Measurements from ENCODE around the gene ROR2.

ROR2 gene

DNA sequence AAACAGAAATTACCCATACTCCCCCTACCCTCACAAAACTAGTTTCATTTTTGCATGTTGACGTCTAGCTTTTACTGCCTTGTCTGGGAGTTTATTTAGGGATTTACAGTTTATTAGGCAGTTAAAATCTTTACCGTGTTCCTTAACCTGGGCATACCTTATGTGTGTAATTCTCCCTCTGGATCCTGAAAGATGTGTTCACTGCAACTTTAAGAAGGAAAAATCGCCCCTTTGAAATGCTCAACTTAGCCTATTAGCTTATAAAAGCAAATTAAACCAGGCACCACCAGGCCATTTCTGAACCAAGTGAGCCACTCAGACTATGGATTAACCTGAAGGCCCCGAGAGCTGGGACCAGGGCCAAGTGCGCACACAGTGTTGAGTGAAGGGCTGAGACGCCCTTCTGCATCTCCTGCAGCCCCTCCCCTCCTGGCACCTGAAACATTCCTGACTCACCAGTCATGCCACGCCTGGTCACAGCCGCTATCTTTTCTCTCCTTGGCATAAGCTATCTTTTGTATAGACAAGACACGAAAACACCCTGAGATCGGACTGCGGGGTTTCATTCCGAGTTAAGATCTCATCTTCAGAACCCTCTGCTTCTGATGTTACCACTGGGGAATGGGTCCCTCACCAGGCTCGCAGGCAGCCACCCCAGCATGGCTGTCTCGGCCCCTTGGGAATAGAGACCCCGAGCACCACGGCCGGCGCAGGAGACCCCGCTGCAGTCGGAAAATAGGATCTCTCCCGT is 111.9 kb downstream of the ROR2 start:
- no peak for DNase-seq

DNA sequence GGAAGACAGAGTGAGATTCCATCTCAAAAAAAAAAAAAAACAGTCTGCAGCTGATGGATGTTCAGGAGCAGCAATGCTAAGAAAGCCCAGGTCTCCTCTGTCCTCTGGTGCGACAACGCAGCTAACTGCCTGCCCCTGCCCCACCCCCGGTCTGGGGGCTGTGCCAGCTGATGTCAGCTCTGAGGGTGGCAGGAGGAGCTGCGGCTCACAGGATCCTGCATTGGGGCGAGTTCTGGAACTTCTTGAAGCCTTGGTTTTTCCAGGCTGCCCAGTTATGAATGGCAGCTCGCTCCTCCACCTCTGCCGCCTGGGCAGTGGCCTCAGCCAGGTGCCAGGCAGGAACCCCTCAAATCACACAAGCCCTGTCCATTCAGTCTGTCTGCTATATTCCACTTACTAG is 113.5 kb downstream of the ROR2 start:
- DNase-seq = no peak

DNA sequence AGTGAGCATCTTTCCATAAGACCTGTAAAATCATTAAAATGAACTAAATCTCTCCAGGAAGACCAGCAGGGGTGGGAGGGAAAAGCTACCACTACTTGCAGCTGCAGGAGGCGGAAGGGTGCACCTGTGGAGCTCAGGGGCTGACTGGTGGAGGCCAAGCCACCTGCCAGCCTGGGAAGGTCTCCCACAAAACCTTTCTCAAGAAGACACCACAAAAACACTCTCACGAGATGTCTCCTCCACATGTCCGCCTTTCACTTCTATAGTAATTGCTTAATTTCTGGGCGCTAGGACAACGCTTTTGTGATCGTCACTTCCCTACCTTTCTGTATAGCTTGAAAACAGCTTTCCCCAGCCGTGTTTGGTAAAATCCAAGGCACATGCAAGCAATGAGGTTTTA is 114.4 kb downstream of the ROR2 start:
- DNase-seq = no peak

DNA sequence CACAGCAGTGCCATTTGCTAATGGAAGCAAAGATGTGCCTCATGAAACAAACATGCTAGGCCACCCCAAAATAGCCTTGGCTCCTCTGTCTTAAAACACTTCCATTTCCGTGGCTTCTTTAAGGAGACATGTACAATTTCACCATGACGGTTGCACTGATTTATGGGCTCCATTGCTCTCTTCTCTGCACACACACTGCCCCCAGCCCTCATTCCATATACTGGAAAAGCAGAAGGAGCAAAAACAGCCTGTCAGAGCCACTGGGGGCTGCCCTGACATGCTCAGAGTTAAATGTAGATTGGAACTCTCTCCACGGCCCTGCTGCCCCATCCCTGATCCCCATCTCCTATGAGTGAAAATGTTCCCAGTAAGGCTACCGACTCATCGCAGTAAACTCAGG is 114.8 kb downstream of the ROR2 start:
- no peak for DNase-seq

DNA sequence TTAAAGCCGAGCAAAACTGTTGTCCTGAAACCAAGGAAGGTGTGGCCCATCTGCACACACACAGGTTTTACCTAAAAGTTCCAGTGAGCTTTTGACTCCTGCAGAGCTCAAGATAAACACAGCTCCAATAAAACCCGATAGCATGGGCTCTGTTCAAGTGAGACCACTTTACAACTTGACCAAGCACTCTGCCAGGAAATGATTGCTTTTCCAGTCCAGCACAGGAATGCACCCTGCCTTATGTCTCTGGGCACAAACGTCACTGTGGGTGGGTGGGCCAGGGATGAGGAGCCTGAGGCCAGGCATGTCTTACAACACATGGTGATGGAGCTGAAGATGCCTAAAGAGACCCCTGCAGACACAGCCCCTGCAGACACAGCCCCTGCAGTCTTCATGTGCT is 115.3 kb downstream of the ROR2 start:
- no peak for DNase-seq

DNA sequence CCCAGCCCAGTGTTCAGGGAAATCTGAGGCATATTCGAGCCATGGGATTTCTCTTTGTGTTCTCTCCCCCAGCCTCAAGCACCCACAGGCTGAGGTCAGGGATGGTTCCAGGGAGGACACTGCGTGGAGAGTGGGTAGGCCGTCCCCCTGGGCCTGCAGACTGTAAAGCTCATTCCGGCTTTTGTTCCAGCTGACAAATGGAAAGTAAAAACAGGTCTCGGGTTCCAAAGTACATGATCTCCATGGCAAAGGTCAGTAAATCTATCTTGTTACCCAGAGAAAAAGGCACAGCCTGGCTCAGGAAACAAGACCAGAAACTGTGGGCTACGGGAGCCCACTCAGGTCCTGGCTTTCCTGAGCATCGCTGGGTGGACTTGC is 116.2 kb downstream of the ROR2 start:
- no peak for DNase-seq

DNA sequence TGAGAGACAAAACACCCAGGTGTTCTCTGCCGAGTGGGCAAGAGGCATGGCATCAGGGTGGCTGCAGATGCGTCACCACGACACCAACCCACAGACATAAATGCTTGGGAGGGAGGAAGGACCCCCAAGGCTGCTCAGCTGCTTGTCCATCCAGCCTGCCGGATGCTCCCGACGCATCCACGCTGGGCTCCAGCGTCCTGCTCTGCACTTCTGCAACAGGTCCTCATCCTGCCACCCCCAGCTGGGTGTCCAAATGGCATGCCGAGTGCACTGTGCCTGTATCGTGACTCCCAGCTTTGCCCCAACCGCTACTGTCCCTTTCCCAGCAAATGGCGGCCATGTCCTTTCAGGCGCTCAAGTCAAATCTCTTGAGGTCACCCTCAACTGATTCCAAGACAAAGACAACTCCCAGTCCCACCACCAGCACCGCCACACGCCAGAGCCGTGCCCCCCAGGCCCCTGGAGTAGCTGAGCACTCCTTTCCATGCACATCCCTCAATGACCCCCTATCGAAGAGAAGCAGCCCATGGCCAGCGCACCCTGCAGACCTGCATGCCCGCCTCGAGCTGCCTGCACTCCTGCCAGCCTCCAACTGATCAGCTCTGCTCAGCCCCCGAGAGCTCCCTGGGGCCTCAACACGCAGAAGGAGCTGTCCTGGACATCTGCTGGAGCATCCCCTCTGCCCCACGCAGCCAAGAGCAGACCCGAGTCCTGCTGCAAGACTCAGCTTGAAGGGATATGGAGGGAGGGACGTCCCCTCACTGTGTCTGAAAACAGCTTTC is 116.7 kb downstream of the ROR2 start:
- DNase-seq = no peak

DNA sequence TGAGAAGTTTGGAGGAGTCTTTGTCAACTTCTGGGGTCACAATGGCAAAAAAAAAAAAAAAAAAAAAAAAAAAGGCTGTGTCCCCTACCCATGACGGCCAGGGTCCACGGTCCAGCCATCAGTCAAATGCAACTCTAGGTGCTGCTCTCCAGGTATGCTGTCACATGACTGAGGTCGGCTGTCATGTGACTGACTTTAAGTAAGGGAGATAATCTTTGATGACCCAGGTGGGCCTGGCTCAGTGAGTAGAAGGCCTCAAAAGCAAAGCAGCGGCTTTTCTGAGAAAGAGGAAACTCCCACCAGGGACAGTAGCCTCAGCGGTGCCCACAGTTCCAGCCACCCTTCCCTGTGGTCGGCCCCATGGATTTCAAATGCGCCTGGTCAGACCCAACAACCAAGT is 117.7 kb downstream of the ROR2 start:
- no peak for DNase-seq

DNA sequence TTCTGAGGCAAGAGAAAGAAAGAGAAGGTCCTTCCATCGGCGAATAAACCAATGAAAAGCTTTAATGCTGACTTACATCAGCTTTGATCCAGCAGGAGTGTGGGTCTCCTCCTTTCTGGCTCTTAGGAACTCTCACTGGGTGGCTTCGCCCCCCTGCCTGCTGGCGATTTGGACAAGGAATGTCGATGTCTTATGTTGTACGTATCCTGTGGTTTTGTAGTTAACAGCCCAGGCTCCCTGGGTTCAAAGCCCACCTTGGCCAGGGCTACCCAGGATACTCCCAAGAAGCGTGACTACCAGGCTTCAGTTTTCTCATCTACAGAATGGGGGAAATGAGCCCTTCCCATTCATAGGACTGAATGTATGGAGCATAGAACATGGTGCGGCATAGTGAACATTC is 124.2 kb downstream of the ROR2 start:
- no peak for DNase-seq

DNA sequence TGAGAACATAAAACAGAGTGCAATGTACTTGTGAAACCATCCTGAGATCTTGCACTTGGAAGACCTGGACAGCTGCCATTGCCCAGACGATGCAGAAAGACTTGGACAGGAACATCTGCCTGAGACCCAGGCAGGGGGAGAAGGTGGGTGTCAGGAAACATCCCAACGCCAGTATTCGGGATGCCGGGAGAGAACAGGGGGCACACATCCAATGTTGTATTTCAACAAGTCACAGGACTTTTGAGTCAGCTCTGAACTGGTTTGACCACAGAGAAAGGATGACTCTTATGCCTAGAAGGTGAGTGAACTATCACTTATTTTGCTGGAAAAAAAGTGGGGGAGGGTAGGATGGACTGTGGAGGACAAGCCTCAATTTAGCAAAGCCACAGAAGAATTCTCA is 124.6 kb downstream of the ROR2 start:
- DNase-seq = no peak

DNA sequence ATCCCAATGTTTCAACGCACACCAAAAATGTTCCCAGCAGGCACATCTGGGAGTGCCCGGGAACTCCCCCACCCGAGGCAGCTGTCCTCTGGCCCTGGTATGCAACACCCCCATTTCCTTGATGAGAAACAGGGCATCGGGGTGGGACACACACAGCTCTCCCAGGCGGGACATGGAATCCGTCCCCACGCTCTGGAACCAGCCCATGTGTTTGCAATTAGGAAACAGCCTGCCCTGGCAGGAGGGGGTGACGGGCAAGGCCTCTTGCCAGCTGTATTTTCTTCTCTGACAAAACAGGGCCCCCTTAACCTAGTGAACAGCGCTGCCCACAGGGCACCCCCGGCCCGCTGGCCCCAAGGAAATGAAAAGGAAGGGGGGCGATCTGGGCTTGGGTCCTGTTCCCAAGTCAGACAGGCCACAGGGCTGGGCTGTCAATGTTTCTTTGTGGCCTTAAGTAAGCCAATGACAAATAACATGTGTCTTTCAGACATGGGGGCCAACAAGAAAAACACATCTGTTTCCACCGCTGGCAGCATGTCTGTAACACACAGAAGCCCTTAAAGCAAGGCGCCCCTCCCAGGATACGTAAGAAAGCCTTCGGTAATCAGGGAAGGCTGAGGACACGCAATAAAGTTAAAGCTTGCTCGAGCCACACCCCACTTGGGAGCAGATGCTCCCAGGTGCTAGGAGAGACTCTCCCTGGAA is 125.3 kb downstream of the ROR2 start:
- DNase-seq = no peak

DNA sequence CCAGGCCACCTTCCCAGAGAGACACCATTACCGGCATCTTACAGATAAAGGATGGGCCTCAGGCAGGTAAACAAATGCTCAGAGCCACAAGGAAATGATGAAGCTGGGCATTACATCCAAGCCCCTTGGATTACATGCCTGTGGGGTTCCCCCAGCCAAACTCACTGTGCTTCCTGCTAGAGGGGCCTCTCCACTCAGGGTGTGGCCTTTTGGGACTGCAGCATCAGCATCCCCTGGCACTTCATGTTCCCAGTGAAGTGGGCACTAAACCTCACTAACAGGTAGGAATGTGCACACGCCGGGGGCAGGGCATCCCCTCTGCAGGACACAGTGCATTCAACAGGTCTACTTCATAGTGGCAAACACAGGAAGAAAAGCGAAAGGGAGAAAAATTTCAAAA is 125.9 kb downstream of the ROR2 start:
- no peak for DNase-seq

DNA sequence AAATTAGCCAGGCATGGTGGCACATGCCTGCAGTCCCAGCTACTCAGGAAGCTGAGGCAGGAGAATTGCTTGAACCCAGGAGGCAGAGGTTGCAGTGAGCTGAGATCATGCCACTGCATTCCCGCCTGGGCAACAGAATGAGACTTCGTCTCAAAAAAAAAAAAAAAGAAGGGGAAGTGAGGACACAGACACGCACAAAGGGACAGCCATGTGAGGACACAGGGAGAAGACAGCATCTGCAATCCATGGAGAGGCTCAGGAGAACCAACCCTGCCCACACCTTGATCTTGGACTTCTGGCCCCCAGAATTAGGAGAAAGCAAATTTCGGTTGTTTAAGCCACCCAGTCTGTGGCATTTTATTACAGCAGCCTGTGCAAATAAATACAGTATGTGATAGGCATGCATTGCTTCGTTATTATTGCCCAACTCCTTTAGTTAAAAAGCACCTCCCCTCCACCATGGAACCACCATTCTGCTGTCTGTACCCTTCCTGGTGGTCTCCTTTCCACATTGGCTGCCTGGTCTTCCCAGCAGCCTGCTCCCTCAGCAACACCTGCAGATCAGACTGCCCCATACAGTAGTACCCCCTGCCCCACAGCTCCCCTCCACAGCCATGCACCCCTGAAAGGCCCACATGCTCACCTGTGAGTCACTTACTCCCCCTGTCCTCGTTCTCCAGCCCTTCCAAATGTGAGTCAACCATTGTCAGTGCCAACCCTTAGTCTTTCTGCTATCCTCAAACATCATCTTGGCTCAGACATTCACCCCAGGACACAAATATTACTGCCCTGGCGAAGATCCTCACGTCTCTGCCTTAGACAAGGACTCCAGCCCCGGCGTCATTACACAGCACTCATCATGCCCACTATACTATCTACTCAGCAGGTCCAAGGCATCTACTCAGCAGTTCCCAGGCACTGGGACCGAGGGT is 128.8 kb downstream of the ROR2 start:
- no peak for DNase-seq

DNA sequence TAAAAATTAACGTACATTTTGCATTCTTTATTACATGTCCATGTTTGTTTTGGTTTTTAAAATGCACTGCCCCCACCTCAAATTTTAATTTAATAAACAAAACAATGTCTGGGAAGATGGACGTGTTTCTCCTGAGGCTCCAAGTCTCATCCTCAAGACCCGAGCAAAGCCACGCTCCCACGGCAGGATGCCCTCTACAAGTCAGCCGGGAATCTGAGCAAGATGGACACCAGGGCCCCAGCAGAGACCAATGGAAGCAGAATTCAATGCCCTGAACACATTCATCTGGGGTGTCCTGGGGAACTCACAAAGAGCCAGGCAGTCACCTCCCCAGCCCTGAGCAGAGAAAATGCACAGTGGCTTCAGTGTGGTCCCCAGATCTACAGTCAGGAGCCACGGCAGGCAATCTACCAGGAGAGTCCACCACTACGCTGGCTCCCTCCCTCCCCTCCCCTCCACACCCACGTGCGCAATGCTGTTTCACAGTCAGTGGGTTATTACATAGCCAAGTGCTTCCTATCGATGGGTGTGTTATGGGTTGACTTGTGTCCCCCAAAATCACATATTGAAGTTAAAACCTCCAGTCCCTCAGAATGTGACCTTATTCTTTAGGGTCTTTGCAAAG is 129.8 kb downstream of the ROR2 start:
- DNase-seq = no peak

DNA sequence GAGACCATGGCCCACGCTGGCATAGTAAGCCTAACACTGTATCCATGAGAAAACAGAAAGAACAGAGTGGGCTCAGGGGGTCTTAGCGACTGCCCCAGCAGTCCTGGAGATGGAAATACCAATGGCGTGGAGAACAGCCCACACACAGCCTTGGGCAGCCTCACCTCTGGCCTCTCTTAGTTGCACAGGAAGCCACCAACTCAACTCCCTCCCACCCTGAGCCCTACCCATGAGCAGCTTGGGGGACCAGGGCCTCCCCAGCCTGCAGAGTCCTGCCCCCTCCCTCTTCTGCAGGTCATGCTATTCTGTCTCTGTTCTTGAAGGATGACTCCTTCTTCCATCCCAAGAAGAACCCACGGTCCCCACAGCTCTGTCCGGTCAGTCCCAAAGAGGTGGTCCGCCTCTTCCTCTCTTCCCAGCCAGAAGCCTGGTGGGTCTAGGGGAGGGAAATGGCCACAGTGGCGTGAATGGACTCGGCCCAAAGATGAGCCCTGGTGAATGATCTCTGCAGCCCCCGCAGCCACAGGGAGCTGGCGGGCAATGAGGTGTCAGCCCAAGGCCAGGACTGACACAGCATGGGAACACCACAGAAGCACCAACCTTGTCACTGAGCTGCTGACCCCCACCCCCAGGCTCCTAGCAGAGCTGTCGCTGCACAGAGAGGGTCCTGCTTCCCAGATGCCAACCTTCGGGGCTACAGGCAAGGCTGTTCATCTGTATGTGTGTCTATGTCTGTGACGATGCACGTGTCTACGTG is 131.2 kb downstream of the ROR2 start:
- no peak for DNase-seq

DNA sequence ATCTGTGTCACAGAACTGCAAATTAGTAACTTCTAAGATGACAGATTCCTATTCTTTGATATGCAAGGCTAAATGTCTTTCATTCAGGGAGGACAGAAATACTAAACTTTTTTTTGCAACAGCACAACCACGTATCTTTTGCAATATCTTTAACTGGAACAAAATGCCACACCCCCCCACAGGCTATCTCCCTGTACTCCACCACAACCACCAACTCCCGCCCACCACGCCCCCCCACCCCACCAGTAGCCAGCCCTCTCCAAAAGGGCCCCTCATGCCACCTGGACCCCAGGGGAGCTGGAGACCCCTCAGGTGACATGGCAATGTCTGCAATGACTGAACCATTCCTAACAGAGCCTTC is 131.8 kb downstream of the ROR2 start:
- DNase-seq = no peak

DNA sequence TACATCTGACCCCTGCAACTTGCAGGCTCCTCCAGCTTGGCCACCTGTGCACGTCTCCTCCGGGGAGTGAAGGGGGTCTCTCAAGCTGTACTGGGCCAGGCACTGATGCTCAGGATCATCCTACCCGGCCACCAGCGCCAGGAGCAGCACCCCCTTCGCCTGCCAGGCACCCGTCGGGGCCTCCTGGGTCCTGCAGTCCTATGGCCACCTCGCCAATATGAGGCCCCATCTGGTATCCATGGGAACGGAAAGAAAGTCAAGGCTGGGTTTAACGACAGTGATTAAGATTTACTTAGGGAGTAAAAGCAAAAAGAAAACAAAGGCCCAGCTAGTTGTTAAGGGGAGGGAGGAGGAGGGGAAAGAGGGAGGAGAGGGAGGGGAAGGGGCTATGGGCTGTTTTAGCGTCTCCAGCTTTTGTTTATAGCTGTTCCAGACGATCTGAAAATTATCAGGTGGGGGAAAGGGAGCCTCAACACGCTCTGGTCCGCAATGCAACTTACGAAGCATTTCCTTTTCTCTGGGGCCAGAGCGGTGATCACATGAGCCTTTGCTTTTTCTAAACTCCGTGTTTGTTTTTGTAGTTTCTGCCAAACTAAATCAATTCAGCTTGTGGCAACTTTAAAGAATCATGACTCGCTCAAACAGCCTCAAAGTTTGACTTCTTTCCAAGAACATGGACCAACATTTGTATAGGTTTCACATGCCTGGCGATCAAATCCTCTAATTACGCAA is 132.4 kb downstream of the ROR2 start:
- no peak for DNase-seq

DNA sequence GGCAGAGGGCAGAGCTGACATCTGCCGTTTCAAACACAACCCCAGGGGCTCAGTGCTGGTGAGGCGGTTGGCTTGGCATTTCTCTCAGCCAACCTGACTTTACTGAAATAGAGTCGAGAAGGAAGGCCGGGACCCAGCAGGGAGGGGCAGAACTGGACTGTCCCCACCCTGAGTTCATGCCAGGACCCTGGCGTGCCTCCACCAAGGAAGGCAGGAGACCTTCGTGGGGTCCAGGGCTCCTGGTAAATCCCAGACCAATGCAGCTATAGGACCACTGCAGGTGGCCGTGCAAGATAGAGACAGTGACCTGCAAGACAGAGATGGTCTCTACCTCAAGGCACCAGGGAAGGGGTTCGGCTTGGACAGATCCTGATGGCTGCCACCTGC is 132.9 kb downstream of the ROR2 start:
- no peak for DNase-seq

DNA sequence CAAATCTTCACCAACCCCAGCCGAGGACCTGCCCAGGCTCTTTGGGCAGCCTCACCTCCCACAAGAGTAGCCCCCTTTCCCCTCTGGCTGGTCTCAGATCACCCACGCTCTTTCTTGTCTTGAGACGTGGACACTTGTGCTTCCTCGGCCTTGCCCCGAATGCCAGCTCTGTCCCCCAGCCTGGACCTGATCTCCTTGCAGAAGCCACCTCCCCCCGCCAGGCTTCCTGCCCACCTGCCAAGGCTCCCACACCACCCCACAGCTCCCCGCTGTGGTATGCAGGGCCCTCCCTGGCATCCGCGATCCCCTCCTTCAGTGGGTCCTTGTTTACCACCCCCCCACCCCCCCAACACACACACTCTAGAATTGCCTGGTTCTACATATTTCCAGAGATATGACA is 133.7 kb downstream of the ROR2 start:
- no peak for DNase-seq

DNA sequence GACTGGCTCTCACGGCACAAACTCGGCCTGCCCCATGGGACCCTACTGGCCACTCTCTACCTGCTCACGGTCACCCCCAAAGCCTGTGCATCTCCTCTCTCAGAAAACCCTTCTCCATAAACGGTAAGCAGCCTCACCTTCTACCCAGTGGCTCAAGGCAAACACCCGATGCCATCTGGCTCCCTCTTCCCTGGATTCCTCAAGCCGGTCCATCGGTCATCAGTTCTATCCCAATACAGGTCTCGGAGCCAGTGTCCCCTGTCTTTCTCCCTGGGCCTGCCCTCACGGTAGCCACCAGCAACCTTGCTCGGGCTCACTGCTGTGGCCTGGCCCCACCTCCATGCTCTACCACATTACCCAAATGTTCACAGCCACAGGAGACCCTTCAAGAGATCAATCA is 134.1 kb downstream of the ROR2 start:
- DNase-seq = no peak

DNA sequence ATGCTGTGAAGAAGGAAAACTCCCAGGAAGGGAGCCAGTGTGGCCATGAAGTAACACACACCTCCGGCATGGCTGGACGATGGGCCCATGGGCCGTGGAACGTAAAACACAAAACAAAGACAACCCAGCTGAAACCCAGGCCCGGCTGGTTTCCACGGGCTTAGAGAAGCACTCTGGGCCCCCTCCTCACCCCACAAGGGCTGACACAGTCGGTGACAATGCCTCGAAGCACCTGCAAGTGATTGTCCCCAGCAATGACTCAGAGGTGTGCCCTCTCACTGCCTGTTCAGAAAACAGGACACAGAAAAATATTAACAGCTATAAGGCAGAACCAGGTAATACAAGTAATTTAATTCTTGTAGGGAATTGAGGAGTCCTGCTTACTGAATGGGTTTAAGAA is 135.3 kb downstream of the ROR2 start:
- no peak for DNase-seq
